Measurements from ENCODE around the gene ANKFY1.
"Not testable (repeated sequence)": the region's sequence is repeated elsewhere in the genome, so short reads cannot be mapped to it uniquely, and the experiment has no call there.

Gene ANKFY1

DNA sequence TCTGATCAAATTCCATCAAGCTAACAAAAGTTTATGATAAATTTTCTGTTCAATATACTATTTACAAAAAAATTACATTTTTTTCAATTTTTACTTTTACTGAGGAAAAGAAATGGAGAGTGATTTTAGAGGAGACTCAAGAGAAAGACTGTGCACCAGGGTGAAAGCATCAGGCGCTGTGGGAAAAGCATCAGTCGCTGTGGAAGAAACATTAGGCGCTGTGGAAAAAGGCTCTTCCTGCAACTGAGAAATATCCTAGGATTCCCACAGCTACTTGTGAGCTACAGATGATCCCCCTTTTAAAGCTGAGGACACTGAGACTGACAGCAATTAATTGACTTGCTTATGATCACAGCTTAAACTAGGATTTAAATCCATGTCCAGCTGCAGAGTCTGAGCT is 4.9 kb downstream of the ANKFY1 start:
- DNase-seq = no peak

- no peak for DNase-seq
Measured at GRCh38 chr17:4256952-4257351, 6.8 kb downstream of the ANKFY1 start.

DNA sequence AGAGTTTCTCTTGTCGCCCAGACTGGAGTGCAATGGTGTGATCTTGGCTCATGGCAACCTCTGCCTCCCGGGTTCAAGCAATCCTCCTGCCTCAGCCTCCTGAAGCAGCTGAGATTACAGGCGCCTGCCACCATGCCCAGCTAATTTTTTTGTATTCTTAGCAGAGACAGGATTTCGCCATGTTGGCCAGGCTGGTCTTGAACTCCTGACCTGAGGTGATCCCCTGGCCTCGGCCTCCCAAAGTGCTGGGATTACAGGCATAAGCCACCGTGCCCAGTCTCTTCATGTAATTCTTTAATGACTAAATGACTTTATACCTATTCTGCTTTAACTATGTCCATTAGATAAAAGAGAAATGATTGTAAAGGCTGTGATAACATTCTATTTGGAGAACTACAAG is 8.5 kb downstream of the ANKFY1 start:
- DNase-seq = not testable (repeated sequence)

DNA sequence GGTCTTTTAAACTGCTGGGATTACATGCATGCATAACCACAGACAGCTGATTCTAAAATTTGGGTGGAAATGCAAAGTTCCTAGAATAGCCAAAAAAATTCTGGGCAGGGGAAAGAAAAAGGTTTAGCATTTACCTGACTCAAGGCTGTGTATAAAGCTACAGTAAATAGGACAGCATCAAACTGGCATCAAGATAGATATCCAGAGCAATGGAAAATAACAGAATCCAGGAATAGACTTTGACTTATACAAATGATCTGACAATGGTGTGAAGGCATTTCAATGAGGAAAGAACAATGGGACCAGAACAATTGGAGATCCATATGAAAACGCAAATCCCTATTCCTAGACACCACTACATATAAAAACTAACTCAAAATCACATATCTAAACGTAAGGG is 12.9 kb downstream of the ANKFY1 start:
- DNase-seq = no peak

DNA sequence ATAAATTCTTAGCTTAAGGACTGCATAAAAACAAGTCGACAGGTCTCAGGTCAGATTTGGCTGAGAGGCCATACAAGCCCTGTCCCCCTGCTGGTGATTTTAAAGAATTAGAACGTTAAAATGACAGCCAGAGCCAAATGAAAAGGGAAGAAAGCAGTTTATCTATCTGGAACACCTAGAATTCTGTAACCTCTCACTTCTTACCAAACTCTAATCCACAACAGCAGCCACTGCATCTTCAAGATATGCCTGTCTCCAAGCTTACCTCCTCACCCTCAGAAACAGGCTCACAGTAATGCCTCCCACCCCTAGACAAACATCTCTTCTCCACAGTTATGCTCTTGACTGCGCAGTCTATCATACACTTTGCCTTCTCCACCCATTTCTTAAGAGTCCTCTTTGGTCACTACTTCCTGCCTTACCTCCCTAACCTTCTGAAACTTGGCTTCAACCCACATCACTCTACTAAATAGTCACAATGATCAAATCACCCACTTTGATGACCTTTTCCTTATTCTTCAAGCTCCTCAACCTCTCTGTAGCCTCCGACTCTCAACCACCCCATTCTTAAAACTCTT is 14.2 kb downstream of the ANKFY1 start:
- no peak for DNase-seq

DNA sequence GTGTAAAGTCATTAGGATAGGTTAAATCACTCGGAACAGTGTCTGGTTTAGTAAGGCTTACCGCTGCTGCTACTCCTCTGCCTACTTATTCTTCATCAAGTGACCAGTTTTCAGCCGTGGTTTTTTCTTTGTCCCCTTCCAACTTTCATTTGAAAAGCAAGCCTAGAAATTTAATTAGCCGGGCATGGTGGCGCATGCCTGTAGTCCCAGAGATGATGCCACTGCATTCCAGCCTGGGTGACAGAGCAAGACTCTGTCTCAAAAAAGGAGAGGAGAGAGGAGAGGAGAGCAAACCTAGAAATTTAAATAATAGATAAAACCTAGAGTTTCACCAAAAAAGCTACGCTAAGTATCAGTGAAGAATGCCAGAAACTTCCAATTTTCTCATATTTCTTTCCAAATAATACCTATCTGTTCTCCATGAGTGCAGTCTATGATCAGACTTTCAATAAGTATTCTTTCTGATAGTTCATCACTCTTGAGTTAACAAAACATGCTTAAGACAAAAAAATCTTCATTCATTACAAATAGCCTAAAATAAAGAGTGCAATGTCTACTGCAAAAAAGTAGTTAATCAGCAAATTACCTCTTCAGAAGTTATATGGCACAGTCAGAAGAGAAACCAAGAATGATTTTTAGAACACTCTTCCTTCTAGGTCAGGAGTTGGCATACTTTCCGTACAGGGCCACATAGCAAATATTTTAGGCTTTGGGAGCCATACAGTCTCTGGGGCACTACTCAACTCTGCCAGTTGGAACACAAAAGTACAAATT is 15.1 kb downstream of the ANKFY1 start:
- no peak for DNase-seq

DNA sequence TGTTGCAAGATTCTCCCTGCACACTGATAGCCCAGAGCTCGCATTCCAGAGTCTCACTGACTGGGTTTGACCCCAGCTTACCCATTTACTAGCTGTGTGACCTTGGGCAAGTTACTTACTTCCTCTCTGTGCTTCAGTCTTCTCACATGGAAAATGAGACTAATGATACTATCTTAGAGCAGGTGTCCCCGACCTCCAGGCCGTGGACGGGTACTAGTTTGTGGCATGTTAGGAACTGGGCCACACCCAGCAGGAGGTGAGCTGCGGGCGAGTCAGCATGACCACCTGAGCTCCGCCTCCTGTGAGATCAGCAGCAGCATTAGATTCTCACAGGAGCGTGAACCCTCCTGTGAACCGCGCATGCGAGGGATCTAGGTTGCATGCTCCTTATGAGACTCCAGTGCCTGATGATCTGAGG is 15.8 kb downstream of the ANKFY1 start:
- no peak for DNase-seq

- DNase-seq = no peak
Measured at GRCh38 chr17:4247361-4247970, 16.3 kb downstream of the ANKFY1 start.

DNA sequence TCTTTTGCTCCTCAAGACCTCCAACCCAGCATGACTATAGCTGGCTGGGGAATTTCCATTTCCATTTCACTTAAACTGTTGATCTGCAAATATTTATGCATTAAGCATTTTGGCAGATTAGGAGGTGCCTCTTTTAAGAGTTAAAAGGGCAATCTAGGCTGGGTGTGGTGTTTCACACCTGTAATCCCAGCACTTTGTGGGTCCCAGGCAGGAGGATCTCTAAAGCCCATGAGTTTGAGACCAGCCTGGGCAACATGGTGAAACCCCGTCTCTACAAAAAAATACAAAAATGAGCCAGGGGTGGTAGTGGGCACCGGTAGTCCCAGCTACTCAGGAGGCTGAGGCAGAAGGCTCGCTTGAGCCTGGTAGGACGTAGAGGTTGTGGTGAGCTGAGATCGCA is 17.1 kb downstream of the ANKFY1 start:
- no peak for DNase-seq

GRCh38 chr17:4241535-4241934 is 22.2 kb downstream of the ANKFY1 start:
- DNase-seq = no peak

DNA sequence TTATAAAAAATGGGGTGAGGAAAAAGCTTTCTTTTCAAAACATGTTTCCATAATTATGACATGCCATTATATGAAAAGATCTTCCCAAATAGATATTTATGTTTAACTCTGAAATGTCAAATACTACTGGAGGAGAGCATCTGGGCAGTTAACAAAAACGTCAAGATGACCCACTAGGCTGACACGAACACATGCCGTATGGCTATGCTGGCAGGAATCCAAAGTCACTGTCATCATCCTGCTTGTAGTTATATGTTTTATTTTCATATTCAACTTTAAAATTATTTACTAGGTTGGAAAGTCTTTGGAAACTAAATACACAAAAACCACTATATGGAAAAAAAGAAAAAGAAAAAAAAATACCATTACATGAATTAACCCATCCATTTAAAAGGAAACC is 27.3 kb downstream of the ANKFY1 start:
- DNase-seq = no peak

DNA sequence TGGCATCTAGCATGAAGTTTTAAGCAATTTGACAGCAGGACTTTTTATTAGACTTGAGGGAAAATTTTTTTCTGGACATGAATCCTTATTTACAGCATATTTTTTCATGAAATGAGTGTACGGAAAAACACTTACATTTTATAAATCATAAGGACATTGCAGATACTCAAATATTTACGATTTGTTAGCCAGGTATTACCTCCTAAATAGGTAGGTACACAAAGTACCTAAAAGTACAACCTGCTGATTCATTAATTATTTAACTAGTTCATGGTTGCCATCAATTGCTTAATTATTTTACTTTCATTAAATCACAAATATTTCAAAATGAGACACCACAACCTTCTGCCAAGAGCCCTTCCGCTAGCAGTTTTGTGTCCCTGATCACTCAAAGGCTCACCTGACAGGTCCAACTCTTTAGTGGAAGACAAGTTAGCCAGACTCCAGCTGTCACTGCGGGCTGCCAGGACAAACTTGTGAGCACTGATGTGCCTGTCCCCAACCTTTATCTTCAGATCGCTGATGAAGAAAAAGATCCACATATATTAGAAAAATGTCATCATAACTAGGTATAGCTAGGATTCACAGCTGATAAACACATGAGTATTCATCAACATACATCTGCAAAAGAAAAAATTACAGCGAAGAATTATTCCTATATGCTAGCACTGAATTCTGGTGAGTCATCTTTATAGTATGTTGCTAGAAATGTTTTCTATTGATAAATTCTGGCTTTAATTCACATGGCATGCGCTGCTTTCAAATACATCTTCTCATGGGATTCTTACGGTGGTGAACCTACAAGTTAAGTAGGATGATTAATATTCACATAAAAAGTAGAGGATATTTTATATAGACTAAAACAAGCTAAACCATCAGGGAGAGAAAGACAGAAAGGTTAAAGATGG is 28.2 kb downstream of the ANKFY1 start:
- no peak for DNase-seq

DNA sequence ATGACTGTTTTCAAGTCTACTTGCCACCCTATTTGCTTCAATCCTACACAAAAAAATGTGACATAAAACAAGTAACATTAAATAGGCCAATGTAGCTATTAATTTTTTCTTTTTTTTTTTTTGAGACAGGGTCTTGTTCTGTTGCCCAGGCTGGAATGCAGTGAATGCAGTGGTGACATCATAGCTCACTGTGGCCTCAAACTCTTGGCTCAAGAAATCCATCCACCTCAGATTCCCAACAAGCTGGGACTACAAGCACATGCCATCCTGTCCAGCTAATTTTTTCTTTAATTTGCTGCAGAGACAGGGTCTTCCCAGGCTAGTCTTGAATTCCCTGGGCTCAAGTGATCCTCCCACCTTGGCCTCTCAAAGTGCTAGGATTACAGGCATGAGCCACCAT is 29.4 kb downstream of the ANKFY1 start:
- DNase-seq = no peak

DNA sequence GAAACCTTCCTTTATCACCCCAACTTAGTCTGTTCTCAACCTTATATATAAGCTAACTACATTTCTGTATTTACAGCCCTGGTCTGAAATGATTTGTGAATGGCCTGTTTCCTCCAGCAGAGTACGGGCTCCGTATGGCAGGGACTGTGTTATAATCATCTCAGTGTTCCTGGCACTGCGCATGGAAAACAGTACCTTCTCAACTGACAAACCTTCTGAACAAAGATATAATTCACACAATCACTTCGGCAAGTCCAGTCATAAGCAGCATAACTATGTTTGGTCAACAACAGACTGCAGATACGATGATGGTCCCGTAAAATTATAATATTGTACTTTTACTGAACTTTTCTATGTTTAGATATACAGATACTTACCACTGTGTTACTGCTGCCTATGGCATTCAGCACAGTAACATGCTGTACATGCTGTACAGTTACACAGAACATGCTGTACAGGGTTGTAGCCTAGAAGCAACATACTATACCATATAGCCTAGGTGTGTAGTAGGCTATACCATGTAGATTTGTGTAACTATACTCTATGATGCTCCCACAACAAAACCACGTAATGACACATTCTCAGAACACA is 30.0 kb downstream of the ANKFY1 start:
- no peak for DNase-seq

DNA sequence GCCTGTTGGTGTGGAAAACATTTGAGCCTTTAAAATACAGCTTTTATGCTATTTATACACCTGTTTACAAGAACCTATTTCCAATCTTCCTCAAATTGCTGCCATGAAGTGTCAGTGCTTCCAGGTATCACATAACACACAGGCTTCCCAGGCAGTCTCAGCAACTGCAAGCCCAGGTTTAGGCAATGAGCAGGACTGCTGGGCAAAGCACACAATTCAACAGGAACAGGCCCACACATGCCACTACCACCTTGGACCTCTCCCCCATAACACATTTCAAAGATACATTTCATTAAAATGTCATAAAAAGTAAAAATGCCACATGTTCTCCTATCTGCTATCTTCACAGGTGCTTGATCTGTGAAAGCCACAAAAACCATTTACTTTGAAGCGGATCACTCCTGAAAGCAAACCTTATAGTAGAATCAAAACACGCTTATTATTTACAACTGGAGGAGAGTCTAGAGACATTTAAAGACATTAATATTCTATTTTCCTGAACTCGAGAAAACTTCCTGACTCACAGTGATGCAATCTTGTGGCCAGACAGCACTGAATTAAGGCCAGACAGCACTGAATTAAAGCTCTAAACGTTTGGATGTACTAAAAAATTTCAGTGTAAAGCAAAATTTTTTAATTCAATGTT is 31.5 kb downstream of the ANKFY1 start:
- DNase-seq = no peak

GRCh38 chr17:4229627-4230541 is 33.9 kb downstream of the ANKFY1 start:
- DNase-seq = no peak

DNA sequence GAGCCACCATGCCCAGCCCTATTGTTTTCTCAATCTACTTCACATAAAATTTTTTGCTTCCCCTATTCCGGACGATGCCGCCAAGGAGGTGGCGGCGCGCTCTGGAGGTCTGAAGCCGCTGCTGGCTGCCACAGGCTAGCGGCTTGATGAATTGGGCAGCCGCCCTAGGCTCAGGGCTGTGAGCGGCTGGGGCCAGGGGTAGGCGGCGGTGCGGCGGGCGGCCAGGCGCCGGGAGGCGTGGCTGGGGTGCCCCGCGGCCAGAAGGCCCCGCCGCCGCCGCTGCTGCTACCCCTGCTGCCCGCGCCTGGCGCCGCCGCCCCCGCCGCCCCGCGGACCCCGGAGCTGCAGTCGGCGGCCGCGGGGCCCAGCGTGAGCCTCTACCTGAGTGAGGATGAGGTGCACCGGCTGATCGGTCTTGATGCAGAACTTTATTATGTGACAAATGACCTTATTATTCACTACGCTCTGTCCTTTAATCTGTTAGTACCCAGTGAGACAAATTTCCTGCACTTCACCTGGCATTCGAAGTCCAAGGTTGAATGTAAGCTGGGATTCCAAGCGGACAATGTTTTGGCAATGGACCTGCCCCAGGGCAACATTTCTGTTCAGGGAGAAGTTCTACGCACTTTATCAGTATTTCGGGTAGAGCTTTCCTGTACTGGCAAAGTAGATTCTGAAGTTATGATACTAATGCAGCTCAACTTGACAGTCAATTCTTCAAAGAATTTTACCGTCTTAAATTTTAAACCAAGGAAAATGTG is 41.7 kb downstream of the ANKFY1 start:
- no peak for DNase-seq

DNA sequence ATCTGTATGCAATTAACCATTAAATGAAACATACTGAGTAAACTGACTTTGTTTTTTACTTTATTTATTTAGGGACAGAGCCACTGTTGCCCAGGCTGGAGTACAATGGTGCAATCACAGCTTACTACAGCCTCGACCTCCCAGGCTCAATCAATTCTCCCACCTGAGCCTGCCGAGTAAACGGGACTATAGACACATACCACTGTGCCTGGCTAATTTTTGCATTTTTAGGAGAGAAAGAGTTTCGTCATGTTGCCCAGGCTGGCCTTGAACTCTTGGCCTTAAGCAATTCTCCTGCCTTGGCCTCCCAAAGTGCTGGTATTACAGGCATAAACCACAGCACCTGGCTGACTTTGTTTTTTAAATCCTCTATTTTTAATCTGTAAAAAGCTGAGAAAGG is 42.6 kb downstream of the ANKFY1 start:
- no peak for DNase-seq

DNA sequence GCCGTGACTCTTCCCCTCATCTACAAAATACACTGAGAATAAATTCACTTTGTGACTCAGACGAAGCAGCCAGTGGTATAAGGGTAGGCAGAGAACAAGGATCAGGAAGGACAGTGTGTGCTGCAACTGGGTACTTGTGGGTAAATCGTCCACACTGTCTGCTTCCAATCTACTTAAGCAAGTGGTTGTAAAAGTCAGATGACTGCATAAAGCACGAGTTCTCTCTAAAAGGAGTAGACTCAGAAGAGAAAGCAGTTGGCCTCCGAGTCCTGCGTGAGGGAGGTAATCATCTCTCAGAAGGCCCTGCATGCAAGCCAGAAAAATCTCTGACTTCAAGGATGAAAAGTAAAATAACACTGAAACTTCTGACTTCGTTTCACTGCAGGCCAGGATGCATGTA is 43.1 kb downstream of the ANKFY1 start:
- DNase-seq = no peak

DNA sequence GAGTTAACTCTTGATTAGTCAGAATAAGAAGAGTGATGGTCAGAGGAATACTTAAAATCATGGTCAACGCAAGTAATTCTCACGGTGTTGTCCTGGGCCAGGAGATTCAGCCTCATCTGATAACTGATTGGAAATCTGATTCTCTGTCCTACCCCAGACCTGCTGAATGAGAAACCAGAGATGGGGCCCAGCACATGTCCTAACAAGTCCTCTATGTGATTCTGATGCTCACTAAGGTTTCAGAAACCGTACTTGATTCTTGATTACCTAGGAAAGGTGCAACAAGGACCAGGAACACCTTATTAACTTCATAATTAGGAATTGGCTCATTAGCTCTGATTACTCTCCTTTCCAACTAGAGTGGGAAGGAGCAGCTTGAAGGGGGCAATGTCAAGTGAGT is 44.5 kb downstream of the ANKFY1 start:
- DNase-seq = no peak

All from stimulated activated CD4-positive, alpha-beta T cell treated with anti-CD3 and anti-CD28 coated beads, Interleukin-12 subunit alpha, Interleukin-12 subunit beta, amount 100 ng/mL, for 4 hours (primary cell).